NB4 (cell line): ENCODE measurements around the gene SP7.

Experiments used
- DNase-seq: peaks from one replicate; pipeline ENCODE4 v3.0.0; 2010; ENCODE audit warnings: low read depth
- H3K4me3 ChIP-seq: one replicate; pipeline ENCODE4 v1.5.1; 2011; ENCODE audit warnings: mild to moderate bottlenecking, low read depth, low read length, moderate library complexity
- CTCF ChIP-seq: IDR thresholded peaks from one replicate; pipeline ENCODE4 v1.5.1; 2012; ENCODE audit warnings: low read depth, low read length
- MAX ChIP-seq: IDR thresholded peaks from 2 replicates; pipeline ENCODE4 v1.6.1; 2011; ENCODE audit warnings: low read depth, low read length
- MYC ChIP-seq: IDR thresholded peaks from 2 replicates; pipeline ENCODE4 v1.6.1; 2011; ENCODE audit warnings: low read depth, low read length
- POLR2A ChIP-seq: IDR thresholded peaks from 2 replicates; pipeline ENCODE4 v1.6.1; 2011; ENCODE audit warnings: mild to moderate bottlenecking; ENCODE audit not compliant: insufficient read length; ENCODE audit errors: extremely low read depth

The SP7 gene

GRCh38 chr12:53358836-53359419 is 22.8 kb upstream of the SP7 start:
- TF ChIP-seq CTCF (no peak), POLR2A (no peak), MYC (no peak), MAX (no peak)
- no peak overlapping the region for H3K4me3 ChIP-seq
- DNase-seq: no peak

- TF ChIP-seq POLR2A (no peak), MAX (no peak), CTCF (no peak), MYC (no peak)
Observed at GRCh38 chr12:53355121-53355520, 19.0 kb upstream of the SP7 start.

GRCh38 chr12:53353257-53353655 is 17.1 kb upstream of the SP7 start:
- TF ChIP-seq MYC (no peak), MAX (no peak), CTCF (no peak), POLR2A (no peak)
- H3K4me3 ChIP-seq: no peak overlapping the region
- no peak for DNase-seq

More at GRCh38 chr12:53355121-53355520, 19.0 kb upstream of the SP7 start:
- H3K4me3 ChIP-seq: no peak overlapping the region
- DNase-seq: no peak

GRCh38 chr12:53352331-53353256 is 16.4 kb upstream of the SP7 start:
- H3K4me3 ChIP-seq: no peak overlapping the region
- DNase-seq: peak; percentile 93
- no peak; the same call in 1 of the 2 replicates for TF ChIP-seq MAX
- peak; percentile 23 for TF ChIP-seq MYC
- no peak for TF ChIP-seq POLR2A
- peak; percentile 75 for TF ChIP-seq CTCF

- no peak for TF ChIP-seq POLR2A
- TF ChIP-seq CTCF: no peak
- TF ChIP-seq MAX: no peak
- TF ChIP-seq MYC: no peak
- no peak for DNase-seq
- H3K4me3 ChIP-seq: no peak overlapping the region
Observed at GRCh38 chr12:53347905-53348304, 11.8 kb upstream of the SP7 start.
